ENCODE measurements around the gene TNS3. TPM values are rescaled to one million over a fixed set of nuclear protein-coding genes. Genes with fewer than 3 reads are reported as not detected.
A peak's percentile ranks its signal among the peaks of the same experiment; 100 is the strongest.

The TNS3 gene
- total RNA-seq, 1 donor from 2014 or later = 92.9 TPM

DNA sequence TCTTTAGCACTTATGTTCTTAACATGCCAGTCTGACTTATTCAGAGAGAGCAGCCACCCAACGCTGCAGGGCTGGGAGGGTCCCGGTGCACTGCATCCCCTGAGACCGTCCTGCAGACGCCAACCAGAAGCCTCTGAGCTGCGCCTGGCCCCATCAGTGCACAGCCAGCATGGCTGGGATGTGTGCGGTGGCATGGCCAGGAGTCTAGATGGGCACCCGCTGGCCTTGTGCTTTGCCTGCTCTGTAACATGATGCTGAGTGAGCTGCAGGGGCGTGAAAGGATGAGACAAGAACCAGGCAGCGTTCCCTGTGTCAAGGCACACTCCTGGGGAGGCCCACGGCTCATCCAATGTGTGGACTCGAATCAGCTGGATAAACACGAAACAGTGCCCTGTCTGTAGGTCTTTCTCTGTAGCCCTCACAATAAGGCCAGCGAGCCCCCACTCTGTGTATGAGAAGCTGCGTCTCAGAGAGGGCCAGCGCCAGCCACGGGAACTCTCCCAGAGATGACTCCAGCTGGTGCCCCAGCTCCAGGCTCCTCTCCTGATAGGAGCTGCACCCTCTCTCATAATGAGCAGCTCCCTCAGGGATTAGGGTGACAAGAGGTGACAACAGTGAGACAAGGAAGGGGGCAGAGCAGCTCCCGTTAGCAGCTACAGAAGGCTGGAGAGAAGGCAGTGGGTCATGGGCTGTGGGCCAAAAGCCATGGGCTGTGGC, 96.8 kb downstream of the TNS3 start:
- FAIRE-seq (no peak), DNase-seq (ENCODE audit: low read depth) (no peak)
- H3K36me3 Mint-ChIP-seq (ENCODE audit: low read depth, unreplicated experiment) = peaks cover 18% of the 10 kb centered on the region
- Histone ChIP-seq H2AFZ (ENCODE audit: low read depth, low read length) (no peak overlapping the region), H3K9me3 (ENCODE audit: insufficient read depth, low read depth, low read length) (no peaks in the 10 kb centered on the region), H3K27me3 (ENCODE audit: insufficient read depth, low read length) (no peaks in the 10 kb centered on the region), H3K36me3 (ENCODE audit: insufficient read depth, low read length) (no peaks in the 10 kb centered on the region), H3K79me2 (ENCODE audit: insufficient read depth, low read length) (peaks cover 78% of the 10 kb centered on the region), H3K4me3 (ENCODE audit: insufficient read depth, low read depth, low read length) (no peak overlapping the region), H3K4me2 (ENCODE audit: low read length) (no peak overlapping the region), H4K20me1 (ENCODE audit: insufficient read depth, low read length) (peaks cover 22% of the 10 kb centered on the region), H3K4me1 (ENCODE audit: insufficient read depth, low read length) (peaks cover 53% of the 10 kb centered on the region), H3K9ac (ENCODE audit: low read length) (peak overlapping the region; percentile 44), H3K27ac (ENCODE audit: low read depth, low read length) (peak overlapping the region; percentile 55)
- H3K9me3 Mint-ChIP-seq (ENCODE audit: unreplicated experiment) = no peaks in the 10 kb centered on the region
- no peak for TF ChIP-seq CTCF (IDR thresholded peaks at IDR 0.05; ENCODE audit: insufficient read depth, low read depth, low read length)
- H3K4me1 Mint-ChIP-seq (ENCODE audit: low read depth, unreplicated experiment) = peaks cover 66% of the 10 kb centered on the region
- no peaks in the 10 kb centered on the region for H3K27me3 Mint-ChIP-seq (ENCODE audit: low read depth, unreplicated experiment)
- peak overlapping the region; percentile 92 for H3K27ac Mint-ChIP-seq (ENCODE audit: unreplicated experiment)
- no peak overlapping the region for H3K4me3 Mint-ChIP-seq (ENCODE audit: unreplicated experiment)

DNA sequence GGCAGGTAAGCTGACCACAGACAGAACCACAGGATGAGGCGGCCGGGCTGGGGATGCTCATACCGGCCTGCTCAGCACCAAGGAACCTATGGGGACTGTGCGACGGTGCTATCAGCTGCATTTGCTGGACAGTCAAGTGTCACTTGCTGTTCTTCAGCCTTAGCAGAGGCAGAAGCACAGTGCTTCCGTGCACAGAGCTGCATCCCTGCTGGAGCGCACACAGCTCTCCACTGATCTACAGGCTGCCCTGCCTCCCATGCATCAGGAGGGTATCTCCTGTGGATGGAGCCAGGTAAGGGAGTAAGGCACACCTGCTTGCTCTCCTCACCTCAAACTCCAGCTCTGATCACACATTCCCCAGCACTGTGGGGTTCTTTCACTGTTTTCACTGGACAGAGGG, 97.5 kb downstream of the TNS3 start:
- Mint-ChIP-seq H3K27ac (ENCODE audit: unreplicated experiment) (no peak overlapping the region), H3K4me3 (ENCODE audit: unreplicated experiment) (no peak overlapping the region), H3K4me1 (ENCODE audit: low read depth, unreplicated experiment) (peaks cover 68% of the 10 kb centered on the region), H3K9me3 (ENCODE audit: unreplicated experiment) (no peaks in the 10 kb centered on the region), H3K27me3 (ENCODE audit: low read depth, unreplicated experiment) (no peaks in the 10 kb centered on the region), H3K36me3 (ENCODE audit: low read depth, unreplicated experiment) (peaks cover 17% of the 10 kb centered on the region)
- H3K4me3 ChIP-seq (ENCODE audit: insufficient read depth, low read depth, low read length) = no peak overlapping the region
- H3K4me2 ChIP-seq (ENCODE audit: low read length) = no peak overlapping the region
- no peak overlapping the region for H3K9ac ChIP-seq (ENCODE audit: low read length)
- no peak for FAIRE-seq
- TF ChIP-seq CTCF (IDR thresholded peaks at IDR 0.05; ENCODE audit: insufficient read depth, low read depth, low read length) = no peak
- TF ChIP-seq EZH2 (IDR thresholded peaks at IDR 0.05; ENCODE audit: insufficient read depth, low read length) = no peak
- no peak overlapping the region for H2AFZ ChIP-seq (ENCODE audit: low read depth, low read length)
- H4K20me1 ChIP-seq (ENCODE audit: insufficient read depth, low read length) = peaks cover 20% of the 10 kb centered on the region
- H3K27ac ChIP-seq (ENCODE audit: low read depth, low read length) = no peak overlapping the region
- no peak for DNase-seq (ENCODE audit: low read depth)
- peaks cover 77% of the 10 kb centered on the region for H3K79me2 ChIP-seq (ENCODE audit: insufficient read depth, low read length)
- no peaks in the 10 kb centered on the region for H3K9me3 ChIP-seq (ENCODE audit: insufficient read depth, low read depth, low read length)
- no peaks in the 10 kb centered on the region for H3K27me3 ChIP-seq (ENCODE audit: insufficient read depth, low read length)
- no peaks in the 10 kb centered on the region for H3K36me3 ChIP-seq (ENCODE audit: insufficient read depth, low read length)
- H3K4me1 ChIP-seq (ENCODE audit: insufficient read depth, low read length) = peaks cover 57% of the 10 kb centered on the region

- H3K9ac ChIP-seq (ENCODE audit: low read length) = no peak overlapping the region
- Mint-ChIP-seq H3K27ac (ENCODE audit: unreplicated experiment) (peak overlapping the region; percentile 100), H3K4me3 (ENCODE audit: unreplicated experiment) (no peak overlapping the region), H3K36me3 (ENCODE audit: low read depth, unreplicated experiment) (peaks cover 13% of the 10 kb centered on the region), H3K4me1 (ENCODE audit: low read depth, unreplicated experiment) (peaks cover 67% of the 10 kb centered on the region), H3K9me3 (ENCODE audit: unreplicated experiment) (no peaks in the 10 kb centered on the region), H3K27me3 (ENCODE audit: low read depth, unreplicated experiment) (no peaks in the 10 kb centered on the region)
- H3K4me3 ChIP-seq (ENCODE audit: insufficient read depth, low read depth, low read length) = no peak overlapping the region
- peaks cover 75% of the 10 kb centered on the region for H3K79me2 ChIP-seq (ENCODE audit: insufficient read depth, low read length)
- TF ChIP-seq EZH2 (IDR thresholded peaks at IDR 0.05; ENCODE audit: insufficient read depth, low read length) = no peak
- TF ChIP-seq CTCF (IDR thresholded peaks at IDR 0.05; ENCODE audit: insufficient read depth, low read depth, low read length) = peak; percentile 14
- H2AFZ ChIP-seq (ENCODE audit: low read depth, low read length) = no peak overlapping the region
- H3K27ac ChIP-seq (ENCODE audit: low read depth, low read length) = peak overlapping the region; percentile 5
- H3K27me3 ChIP-seq (ENCODE audit: insufficient read depth, low read length) = no peaks in the 10 kb centered on the region
- peaks cover 12% of the 10 kb centered on the region for H4K20me1 ChIP-seq (ENCODE audit: insufficient read depth, low read length)
- no peak for FAIRE-seq
- no peak for DNase-seq (ENCODE audit: low read depth)
- H3K36me3 ChIP-seq (ENCODE audit: insufficient read depth, low read length) = no peaks in the 10 kb centered on the region
- H3K9me3 ChIP-seq (ENCODE audit: insufficient read depth, low read depth, low read length) = no peaks in the 10 kb centered on the region
- no peak overlapping the region for H3K4me2 ChIP-seq (ENCODE audit: low read length)
- peaks cover 57% of the 10 kb centered on the region for H3K4me1 ChIP-seq (ENCODE audit: insufficient read depth, low read length)
These were observed 98.2 kb downstream of the TNS3 start for GRCh38 chr7:47483604-47484273.
